UCSD-AML1 (cell line): Measurements from ENCODE around the gene ZNF385A.

Experiments
- DNase-seq: peaks from one replicate; lab custom pipeline; 2025; ENCODE audit not compliant: unreplicated experiment; lab: John Stamatoyannopoulos, UW

The ZNF385A gene

GRCh38 chr12:54393743-54394142 lies 9.2 kb upstream of the ZNF385A start:
- no peak for DNase-seq

- DNase-seq, result no peak
Measured at GRCh38 chr12:54393207-54393609, 8.7 kb upstream of the ZNF385A start.

GRCh38 chr12:54392485-54393206 lies 8.1 kb upstream of the ZNF385A start:
- no peak for DNase-seq

GRCh38 chr12:54390668-54391551 lies 6.4 kb upstream of the ZNF385A start:
- peak; percentile 84 for DNase-seq

- peak; percentile 80 for DNase-seq
Measured at GRCh38 chr12:54390176-54390667, 5.7 kb upstream of the ZNF385A start.

- no peak for DNase-seq
Measured at GRCh38 chr12:54389607-54390175, 5.2 kb upstream of the ZNF385A start.

GRCh38 chr12:54389134-54389508 lies 4.6 kb upstream of the ZNF385A start:
- no peak for DNase-seq

- DNase-seq, result no peak
Measured at GRCh38 chr12:54388237-54389133, 4.0 kb upstream of the ZNF385A start.

- DNase-seq, result no peak
Measured at GRCh38 chr12:54387114-54387467, 2.6 kb upstream of the ZNF385A start.

GRCh38 chr12:54386403-54387113 lies 2.0 kb upstream of the ZNF385A start:
- no peak for DNase-seq

- no peak for DNase-seq
Measured at GRCh38 chr12:54385251-54385914, 850 bp upstream of the ZNF385A start.

GRCh38 chr12:54383041-54383609 lies 1.4 kb downstream of the ZNF385A start:
- DNase-seq, result no peak

GRCh38 chr12:54381136-54381535 lies 3.4 kb downstream of the ZNF385A start:
- DNase-seq, result no peak

- no peak for DNase-seq
Measured at GRCh38 chr12:54379398-54380201, 4.9 kb downstream of the ZNF385A start.

GRCh38 chr12:54378796-54379397 lies 5.6 kb downstream of the ZNF385A start:
- DNase-seq, result no peak

GRCh38 chr12:54377797-54378515 lies 6.6 kb downstream of the ZNF385A start:
- DNase-seq, result no peak

- DNase-seq, result no peak
Measured at GRCh38 chr12:54377007-54377406, 7.5 kb downstream of the ZNF385A start.
